Stimulated activated naive CD4-positive, alpha-beta T cell (primary cell): ENCODE results near the gene SPARCL1.

ENCODE experiments used
- DNase-seq, 6 experiments: peaks; one replicate each; lab custom pipeline; 2025; lab: John Stamatoyannopoulos, UW

SPARCL1 gene

DNA sequence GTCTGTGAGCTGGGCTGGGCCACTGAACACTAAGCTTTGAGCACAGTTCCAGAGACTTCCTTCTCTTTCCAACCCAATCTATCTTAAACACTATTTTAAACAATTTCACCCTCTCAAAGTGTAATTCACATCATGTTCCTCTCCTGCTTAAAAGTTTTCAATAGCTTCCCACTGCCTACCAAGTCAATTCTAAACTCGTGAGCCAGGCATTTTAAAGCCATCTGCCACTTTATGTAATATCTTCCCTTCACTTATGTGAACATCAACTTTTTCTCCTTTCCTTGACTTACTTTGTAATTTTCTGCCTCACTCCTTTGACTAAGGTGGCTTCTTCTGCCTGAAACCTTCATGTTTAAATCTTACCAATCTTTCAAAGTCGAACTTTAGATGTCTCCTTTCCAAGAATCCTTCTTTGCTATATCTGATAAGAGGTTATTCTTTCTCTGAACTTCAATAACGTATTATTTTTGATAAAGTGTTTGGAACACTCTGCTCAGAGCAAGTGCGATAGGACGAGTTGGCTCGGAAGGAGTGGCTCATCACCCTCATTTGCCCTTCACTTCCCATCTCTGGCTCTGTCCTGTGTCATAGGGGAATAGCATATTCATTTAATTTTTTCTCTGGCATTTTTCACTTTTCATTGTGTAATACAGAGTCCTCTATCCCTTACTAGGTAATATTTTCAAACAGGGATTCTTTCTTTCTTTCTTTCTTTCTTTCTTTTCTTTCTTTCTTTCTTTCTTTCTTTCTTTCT lies 13.0 kb upstream of the SPARCL1 start:
- no peak for DNase-seq

DNA sequence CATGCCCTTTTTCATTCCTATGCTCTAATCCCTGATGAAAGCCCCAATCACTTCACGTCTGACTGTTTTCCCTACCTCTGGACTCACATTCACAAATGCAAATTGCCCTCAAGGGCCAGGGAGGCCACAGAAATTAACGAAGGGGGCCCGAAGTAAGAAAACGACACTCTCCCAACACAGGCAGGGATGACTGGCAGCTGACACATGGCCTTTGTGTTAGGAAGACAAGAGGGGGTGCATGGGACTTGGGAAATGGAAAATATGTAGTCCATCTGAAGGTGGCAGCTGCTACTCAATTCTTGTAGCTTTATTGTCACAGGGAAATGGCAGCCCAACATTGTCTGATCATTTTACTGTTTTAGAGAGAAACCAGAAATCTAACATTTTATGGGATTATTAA lies 12.3 kb upstream of the SPARCL1 start:
- no peak for DNase-seq

DNA sequence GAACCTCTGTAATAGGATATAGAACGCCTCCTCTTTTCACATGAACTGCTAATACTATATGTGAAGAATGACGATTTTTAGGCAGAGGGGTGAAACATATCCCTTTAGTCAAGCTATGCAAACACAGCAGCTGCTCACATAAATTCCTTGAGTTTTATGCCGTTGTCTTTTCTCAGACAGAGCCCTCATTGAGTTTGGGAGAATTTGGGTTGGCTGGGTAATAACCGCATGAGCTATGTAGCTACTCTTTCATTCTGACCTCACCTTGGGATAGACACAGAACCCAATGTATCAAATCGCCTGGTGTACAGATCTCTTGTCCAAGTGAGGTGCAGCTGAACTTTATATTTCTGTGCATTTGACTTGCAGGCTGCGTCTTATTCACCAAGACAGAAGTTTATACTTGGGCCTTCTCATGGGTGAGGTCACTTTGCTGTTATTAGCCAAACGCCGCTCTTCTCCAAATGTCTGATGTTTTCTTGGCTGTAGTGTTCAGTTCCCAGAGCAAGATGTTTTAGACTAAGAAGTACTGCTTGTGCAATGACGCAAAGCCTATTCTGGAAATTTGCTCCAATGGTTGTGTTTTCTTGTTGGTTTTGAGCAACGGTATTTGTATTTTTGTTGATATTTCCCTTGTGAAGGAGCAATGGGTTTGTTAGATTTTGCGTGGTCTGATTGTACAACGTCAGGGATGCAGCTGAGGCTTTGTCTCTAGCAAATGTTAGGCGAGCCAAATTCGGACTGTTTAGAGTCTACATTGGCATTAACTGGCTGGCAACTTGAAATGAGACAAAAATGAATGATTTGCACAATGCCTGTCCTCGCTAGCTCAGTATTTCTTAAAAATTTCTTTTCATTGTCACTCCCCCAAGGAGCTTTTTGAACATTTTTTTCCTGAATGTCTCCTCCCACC lies 11.2 kb upstream of the SPARCL1 start:
- DNase-seq, result no peak

DNA sequence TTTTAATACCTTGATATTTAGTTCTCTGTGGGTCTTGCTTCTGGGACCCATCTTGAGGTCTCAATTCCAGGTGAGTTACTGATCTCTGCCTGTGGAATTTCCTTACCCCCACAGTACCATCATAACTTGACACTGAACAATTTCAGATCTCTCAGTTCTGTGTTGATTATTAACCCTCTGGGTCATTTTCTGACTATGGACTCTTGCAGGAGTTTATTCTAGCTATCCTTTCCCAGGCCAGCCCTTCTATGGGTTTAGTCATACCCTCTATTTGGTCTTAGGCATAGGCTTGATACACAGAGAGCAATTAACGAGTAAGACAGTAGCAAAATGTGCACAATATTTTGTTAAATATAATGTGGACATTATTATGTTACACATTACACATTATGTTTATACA lies 3.7 kb upstream of the SPARCL1 start:
- DNase-seq, result no peak

DNA sequence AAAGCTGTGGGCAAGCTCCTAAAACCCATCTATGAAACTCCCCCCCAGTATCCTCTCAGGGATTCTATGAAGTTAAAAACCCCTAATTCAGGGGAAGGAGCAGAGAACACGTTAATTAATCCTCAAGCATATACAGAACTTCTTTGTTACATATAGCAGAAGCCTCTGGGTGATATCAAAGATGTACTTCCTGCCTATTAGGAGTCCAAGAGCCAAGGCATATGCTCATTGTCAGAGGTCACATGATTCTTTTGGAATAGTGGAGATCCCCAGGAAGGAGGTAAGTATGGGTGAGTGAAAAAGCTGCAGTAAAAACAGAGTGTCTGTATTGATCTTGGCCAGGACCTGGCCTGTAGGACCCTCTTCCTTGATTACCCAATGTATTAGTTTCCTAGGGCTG lies 2.9 kb upstream of the SPARCL1 start:
- DNase-seq, result no peak

DNA sequence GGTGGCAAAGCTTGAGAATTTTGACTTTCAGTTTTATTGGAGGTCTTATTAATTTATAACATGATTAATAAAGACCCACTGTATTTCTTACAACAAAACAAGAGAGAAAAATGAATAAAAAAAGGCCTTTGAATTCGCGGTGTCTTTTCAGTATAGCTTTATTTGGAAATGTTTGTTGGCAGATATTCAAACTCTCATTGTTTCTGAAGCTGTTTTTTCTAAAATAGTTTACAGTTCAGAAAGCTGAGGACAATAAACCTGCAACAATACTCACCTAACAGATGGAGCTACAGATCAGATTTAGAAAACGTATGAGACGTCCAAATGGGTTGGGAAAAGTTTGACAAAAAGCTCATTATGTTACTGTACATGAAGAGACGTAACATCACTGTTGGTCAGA lies 2.4 kb upstream of the SPARCL1 start:
- DNase-seq, result no peak

DNA sequence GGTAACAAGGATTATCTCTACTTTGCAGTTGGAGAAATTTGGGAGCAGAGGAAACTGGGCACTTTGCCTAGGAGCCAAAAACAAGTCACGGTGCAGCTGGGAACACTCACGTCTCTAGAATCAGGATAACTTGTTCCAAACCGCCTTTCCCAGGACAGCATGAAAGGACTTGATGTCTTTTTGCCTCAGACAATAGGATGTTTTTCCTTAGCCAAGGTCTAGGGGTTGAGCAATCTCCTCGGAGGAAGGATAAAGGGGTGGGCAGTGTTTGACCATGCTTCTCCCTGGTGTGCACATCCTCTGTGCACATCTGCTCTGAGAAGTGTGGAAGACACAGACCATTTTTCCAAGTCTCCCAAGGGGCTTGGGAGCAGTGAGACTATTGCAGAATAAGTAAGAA lies 1.7 kb upstream of the SPARCL1 start:
- DNase-seq, result no peak

DNA sequence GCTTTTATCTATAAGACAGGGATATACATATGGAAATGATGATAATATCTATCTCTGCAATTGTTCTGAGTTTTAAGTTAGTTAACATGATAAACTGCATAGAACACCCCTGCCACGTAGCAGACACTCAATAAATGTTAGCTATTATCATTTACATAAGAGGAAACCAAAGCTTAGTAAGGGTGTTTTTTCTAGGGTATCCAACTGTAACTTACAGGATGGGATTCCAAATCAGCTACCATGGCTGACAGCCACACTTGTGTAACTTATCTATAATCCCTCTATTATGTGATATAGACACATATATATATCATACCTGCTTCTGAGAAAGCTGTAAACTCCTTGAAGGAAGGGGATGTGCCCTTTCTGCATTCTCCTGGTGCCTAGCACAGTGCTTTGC lies 1.1 kb upstream of the SPARCL1 start:
- no peak for DNase-seq

DNA sequence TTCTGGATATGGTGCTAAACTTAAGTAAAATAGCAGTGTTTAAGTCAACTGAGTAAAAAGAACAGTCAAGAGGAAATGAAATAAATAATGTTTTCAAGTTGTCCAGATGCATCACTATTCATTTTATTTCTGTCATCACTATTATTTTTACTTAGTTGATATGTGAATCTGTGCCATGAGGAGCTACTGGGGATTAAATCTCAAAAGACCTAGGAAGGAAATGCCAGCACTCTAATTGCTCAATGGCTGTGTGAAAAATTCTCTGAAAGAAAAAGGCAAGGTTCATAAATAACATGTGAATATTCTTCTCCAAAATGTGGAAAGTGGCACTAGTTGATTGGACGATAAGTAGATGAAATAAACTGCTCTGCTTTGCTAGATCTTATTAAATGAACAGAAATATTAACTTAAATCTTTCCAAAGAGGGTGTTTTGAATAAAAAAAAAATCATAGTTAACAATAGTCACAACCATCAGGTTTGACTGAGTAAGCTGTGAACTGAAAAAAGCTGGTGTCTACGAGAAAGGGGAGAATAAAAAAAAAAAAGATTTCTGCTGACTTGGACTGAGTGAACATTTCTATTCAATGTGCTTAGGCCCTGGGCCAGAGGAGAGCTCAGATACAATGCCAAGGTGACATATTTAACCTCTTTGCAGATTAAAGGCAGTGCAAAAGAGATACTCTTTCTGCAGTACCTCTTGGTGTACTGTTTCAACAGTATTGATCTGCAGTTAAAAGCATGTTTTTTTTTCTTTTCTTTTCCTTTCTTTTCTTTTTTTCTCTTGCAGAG lies 1.6 kb downstream of the SPARCL1 start:
- no peak for DNase-seq

DNA sequence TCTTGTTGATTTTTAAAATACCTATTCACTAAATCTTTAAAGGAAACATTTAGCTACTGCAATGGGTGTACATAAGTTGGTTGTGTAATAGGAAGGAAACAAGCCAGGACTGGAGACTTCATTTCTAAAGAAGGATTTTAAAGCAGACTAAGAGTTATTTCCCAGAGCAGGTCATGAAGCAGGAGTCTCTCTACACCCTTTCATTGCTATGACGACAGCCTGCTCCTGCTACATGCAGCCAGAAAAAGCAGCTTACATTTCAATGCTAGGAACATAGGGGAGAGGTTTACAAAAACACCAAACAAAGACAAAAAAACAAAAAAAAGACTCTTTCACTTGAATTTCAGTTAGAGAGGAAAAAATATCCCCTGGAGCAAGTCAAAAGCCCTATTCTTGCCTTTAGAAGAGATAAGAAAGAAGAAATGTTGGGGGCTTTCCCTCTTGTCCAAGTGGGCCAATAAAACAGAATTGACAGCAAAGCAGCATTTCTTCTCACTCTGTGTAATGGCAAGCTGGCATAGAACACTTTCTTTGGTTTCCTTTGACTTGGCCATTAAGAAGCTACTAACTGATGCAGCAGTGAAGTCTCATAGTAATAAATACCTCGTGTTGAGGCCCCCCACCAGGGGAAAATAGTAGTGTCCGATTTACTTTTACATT lies 3.4 kb downstream of the SPARCL1 start:
- no peak for DNase-seq

DNA sequence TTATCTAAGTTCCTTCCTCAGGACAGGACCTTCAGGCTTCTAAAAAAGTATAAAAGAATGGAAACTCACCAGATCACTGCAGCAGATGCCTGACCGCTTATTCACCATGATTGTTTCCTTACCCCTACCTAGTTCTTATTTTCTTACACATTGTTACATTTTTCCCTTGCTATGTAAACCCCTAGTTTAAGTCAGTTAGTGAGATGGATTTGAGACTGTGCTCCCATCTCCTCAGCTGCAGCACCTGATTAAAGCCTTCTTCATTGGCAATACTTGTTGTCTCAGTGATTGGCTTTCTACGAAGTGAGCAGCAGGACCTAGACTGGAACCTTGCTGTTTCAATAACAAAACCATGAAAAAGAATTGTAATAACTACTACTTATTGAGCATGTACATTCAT lies 4.7 kb downstream of the SPARCL1 start:
- no peak for DNase-seq

DNA sequence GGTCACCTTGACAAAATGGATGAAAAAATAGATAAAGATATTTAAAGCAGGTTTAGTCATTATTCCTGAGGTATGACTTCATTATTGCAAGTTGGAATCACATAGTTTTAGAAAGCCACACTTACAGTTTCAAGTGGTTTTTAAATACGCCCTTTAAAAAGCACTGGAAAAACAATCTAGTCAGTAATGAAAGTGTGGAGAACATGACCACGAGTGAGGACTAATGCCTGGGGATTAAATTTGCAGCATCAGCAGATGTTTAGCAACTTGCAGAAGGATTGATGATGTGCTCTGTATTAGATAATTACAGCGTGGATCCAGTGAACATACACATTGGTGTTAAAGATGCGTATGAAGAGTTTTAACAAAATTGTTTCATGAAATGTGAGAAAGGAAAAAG lies 5.9 kb downstream of the SPARCL1 start:
- DNase-seq, result no peak

DNA sequence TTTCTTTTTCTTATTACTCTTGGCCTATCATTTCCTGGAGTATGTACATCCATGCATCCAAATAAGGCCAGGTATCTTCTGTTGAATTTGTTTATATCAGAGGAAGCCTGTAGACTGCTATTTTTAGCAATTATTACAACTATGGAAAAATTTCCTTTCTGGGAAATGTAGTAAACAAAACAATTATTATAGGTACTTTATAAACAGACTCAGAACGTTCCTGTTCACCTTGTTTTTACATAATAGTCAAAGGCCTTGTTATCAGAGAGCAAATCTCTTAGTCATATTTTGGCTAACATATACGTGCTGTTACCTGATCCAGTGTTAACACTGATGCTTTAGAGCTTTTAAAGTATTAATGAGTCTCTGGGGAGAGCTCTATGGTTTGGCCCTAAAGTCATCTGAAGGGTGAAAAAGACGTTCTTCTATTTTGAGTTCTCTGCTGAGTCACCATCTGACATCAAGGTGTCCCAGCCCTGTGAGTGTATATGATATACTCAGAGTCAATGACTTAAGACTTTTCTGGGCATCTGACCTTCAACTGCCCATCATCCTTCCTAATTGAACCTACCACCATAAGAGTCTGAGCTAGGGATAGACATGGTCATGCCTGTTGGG lies 7.3 kb downstream of the SPARCL1 start:
- no peak for DNase-seq

DNA sequence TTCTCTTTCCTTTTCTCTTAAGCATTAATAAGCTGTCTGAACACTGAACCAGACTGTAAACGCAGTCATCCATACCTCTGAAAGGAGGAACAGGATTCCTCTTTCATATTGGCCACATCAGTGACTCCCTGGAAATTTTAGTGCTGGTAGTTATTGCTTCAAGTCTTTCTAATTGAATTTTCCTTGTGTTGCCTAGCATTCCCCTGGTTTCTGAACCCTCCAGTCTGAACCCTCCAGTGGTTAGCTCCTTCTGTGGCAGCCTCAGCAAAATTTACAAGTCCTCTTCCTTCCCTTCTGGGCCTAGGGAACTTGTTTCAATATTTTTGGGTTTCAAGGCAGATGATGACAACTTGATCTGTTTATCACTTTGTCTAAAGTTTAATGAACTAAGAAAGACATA lies 7.9 kb downstream of the SPARCL1 start:
- no peak for DNase-seq

DNA sequence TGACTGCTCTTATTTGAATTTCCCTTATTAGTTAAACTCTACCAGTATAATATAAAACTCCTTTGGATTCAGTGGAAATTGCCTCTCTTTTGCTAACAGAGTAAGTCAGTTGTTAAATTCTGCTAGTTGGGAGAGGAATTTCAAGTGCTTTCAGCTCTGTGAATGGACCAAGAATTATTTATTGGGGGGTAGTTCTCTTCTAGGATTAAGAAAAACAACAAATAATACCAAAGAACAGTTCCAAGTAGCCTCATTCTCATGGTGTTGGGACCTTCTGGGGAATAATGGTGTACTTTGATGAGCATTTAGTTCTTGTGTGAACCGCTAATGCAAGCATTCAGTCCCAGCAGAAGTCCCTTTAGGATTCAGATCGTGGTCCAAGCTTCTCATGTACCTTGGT lies 11.6 kb downstream of the SPARCL1 start:
- DNase-seq, result no peak

DNA sequence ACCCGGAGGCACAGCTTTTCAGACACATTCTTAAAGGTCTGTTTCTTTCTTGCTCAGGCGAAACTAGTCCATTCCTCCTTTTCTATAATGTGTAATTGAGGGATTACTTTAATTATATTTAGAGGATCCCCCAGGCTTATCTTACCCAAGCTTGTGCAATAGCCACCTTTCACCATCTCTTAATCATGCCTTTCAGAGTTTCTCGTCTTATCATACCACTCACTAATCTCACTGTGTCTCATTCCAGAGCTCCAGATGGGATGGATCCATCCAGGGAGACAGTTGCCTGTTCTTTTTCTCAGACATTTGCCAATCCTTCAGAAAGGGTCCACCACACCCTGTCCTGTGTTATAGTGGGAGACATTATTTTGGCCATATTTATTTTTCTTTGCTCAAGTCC lies 12.5 kb downstream of the SPARCL1 start:
- no peak for DNase-seq

DNA sequence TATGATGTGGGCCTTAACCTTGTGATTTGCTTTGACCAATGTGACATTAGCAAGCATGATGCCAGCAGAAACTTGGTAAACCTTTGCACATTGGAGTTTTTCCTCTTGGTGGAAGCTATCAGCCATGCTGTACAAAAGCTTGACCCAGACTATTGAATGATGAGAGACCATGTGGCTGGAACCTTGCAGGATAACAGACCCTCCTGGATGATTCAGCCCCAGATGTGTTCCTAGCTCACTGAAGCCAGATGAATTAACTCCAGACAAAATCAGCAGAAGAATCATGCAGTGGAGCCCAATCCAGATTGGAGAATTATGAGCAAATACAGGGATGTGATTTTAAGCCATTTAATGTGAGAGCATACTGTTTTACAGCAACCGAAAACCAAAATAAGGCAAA lies 16.8 kb downstream of the SPARCL1 start:
- DNase-seq, result no peak

DNA sequence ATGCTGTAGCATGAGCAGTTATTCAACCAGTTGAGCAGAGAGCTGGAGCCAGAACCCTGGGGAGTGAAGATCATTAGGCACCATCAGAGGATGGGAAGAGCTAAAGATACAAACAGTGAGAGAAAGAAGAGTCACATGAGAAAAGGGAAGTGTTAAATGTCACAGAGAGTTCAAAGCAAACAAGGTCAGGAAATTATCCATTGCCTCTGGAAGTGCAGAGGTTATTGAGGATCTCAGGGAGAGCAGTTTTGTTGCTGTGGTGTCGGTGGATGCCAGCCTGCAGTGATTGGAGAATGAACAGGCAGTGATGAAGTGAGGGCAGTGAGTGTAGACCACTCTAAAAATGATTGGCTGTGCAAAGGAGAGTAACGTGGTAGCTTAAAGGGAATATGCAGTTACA lies 17.7 kb downstream of the SPARCL1 start:
- no peak for DNase-seq

DNA sequence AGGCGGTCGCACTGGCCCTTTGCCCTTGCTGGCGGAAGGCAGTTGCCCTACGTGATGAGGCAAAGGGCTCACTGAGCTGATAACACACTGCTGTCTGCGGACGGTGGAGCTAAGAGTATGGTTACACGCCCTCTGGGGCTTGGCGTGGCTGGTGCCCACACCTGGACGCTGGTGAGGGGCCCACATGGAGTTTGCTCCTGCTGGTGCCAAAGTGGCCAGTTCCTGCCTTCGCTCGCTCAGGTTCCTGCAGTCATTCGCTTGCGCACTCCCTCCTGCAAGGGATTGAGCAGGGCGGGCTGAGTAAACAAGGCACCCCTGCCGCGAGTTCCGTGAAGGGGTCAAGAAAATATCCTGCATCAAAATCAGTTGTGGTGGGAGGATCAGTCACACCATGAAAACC lies 18.4 kb downstream of the SPARCL1 start:
- no peak for DNase-seq

DNA sequence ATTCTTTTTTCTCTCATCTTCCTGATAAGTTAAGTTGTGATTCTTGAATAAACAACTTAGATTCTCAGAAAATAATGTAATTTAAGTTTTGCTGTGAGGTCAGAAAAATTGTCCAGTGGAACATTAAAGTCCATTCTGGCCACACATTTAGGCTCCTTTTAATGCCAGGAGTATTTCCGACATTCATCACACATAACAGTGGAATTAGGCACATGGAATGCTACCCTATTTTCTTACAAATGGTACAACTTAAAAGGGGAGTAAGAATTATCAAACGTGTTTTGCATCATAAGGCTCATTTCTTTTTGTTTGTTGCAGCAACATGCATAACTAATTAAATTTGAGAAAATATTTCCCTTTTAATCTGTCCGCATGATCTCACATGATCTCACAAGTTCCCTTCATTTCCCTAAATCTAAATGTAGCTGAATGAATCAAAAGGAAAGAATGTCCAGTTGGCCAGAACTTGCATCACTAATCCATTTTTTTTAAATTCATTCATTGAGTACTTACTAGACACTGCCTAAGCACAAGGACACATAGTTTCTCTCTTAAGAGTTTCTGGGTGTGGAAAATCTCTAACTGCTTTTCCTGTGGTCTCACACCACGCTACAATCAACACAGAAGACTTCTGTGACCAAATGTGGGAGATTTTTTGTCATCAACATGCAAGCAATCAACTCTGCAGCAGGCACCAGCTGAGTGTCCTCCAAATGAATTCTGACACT lies 22.0 kb downstream of the SPARCL1 start:
- no peak for DNase-seq

DNA sequence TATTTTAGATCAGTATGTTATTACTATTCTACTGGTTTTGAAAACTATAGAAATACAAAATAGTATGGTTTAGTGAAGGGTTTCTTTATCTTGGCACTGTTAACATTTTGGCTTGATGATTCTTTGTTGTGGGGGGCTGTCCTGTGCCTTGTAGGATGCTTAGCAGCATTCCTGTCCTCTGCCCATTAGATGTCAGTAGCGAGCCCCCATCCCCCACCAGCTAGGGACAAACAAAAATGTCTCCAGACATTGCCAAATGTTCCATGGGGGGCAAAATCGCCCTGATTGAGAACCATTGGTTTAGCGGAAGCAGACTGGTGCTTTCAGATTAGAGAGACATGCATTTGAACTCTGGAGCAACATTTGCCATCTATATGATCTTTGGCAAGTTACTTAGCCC lies 23.3 kb downstream of the SPARCL1 start:
- no peak for DNase-seq
